ENCODE results near the gene CPAMD8. TPM values are rescaled to one million over a fixed set of nuclear protein-coding genes. Genes with fewer than 3 reads are reported as not detected.
"Not testable (repeated sequence)": the region's sequence is repeated elsewhere in the genome, so short reads cannot be mapped to it uniquely, and the experiment has no call there.

Gene CPAMD8
- total RNA-seq, 1 donor, result 0.81 TPM

- DNase-seq (ENCODE audit: low read depth in 2 of 3, low spot score in 2 of 3), result no peak
Measured at GRCh38 chr19:17004386-17004785, 22.2 kb downstream of the CPAMD8 start.

GRCh38 chr19:17002455-17002854 is 24.2 kb downstream of the CPAMD8 start:
- DNase-seq (ENCODE audit: low read depth in 2 of 3, low spot score in 2 of 3), result no peak

- DNase-seq (ENCODE audit: low read depth in 2 of 3, low spot score in 2 of 3), result peak; percentile 18 to 56 (median 41)
Measured at GRCh38 chr19:17001603-17002183, 24.9 kb downstream of the CPAMD8 start.

GRCh38 chr19:16998635-16999194 is 27.9 kb downstream of the CPAMD8 start:
- no peak for DNase-seq (ENCODE audit: low read depth in 2 of 3, low spot score in 2 of 3)

GRCh38 chr19:16996838-16997490 is 29.6 kb downstream of the CPAMD8 start:
- DNase-seq (ENCODE audit: low read depth in 2 of 3, low spot score in 2 of 3), result not testable (repeated sequence)

GRCh38 chr19:16988661-16989060 is 37.9 kb downstream of the CPAMD8 start:
- DNase-seq (ENCODE audit: low read depth in 2 of 3, low spot score in 2 of 3), result no peak

- no peak for DNase-seq (ENCODE audit: low read depth in 2 of 3, low spot score in 2 of 3)
Measured at GRCh38 chr19:16985403-16985802, 41.2 kb downstream of the CPAMD8 start.

- DNase-seq (ENCODE audit: low read depth in 2 of 3, low spot score in 2 of 3), result not testable (repeated sequence)
Measured at GRCh38 chr19:16982586-16982985, 44.0 kb downstream of the CPAMD8 start.

- no peak for DNase-seq (ENCODE audit: low read depth in 2 of 3, low spot score in 2 of 3)
Measured at GRCh38 chr19:16978839-16979802, 47.5 kb downstream of the CPAMD8 start.

GRCh38 chr19:16978156-16978555 is 48.5 kb downstream of the CPAMD8 start:
- no peak for DNase-seq (ENCODE audit: low read depth in 2 of 3, low spot score in 2 of 3)

GRCh38 chr19:16977306-16977705 is 49.3 kb downstream of the CPAMD8 start:
- no peak for DNase-seq (ENCODE audit: low read depth in 2 of 3, low spot score in 2 of 3)

GRCh38 chr19:16976446-16976845 is 50.2 kb downstream of the CPAMD8 start:
- DNase-seq (ENCODE audit: low read depth in 2 of 3, low spot score in 2 of 3), result no peak

- DNase-seq (ENCODE audit: low read depth in 2 of 3, low spot score in 2 of 3), result no peak
Measured at GRCh38 chr19:16970821-16971220, 55.8 kb downstream of the CPAMD8 start.

GRCh38 chr19:16969135-16969534 is 57.5 kb downstream of the CPAMD8 start:
- peak in 1 of 3 donors; percentile 1 for DNase-seq (ENCODE audit: low read depth in 2 of 3, low spot score in 2 of 3)

- DNase-seq (ENCODE audit: low read depth in 2 of 3, low spot score in 2 of 3), result not testable (repeated sequence)
Measured at GRCh38 chr19:16960996-16961822, 65.4 kb downstream of the CPAMD8 start.

GRCh38 chr19:16958277-16958676 is 68.3 kb downstream of the CPAMD8 start:
- DNase-seq (ENCODE audit: low read depth in 2 of 3, low spot score in 2 of 3), result not testable (repeated sequence)

- no peak for DNase-seq (ENCODE audit: low read depth in 2 of 3, low spot score in 2 of 3)
Measured at GRCh38 chr19:16957855-16958254, 68.8 kb downstream of the CPAMD8 start.

- DNase-seq (ENCODE audit: low read depth in 2 of 3, low spot score in 2 of 3), result no peak
Measured at GRCh38 chr19:16957151-16957701, 69.4 kb downstream of the CPAMD8 start.

- DNase-seq (ENCODE audit: low read depth in 2 of 3, low spot score in 2 of 3), result no peak
Measured at GRCh38 chr19:16955161-16955560, 71.4 kb downstream of the CPAMD8 start.

GRCh38 chr19:16952046-16952445 is 74.6 kb downstream of the CPAMD8 start:
- no peak for DNase-seq (ENCODE audit: low read depth in 2 of 3, low spot score in 2 of 3)
